HepG2 (cell line): ENCODE data around the gene SLC35G2.

Experiments used
- DMAP1 ChIP-seq: IDR thresholded peaks from 2 replicates; pipeline ENCODE4 v1.6.1; 2016
- MEIS2 ChIP-seq: sonication (generic); formaldehyde crosslinking; IDR thresholded peaks from 2 replicates; pipeline ENCODE4 v1.9.0; 2021; ENCODE audit warnings: mild to moderate bottlenecking, missing genetic modification reagents
- ZNF180 ChIP-seq: sonication (generic); formaldehyde crosslinking; IDR thresholded peaks from 2 replicates; pipeline ENCODE4 v1.4.0; 2020; ENCODE audit warnings: low read depth, missing genetic modification reagents, borderline replicate concordance

GRCh38 chr3:136772709-136773108, 46.2 kb upstream of the SLC35G2 start:
- TF ChIP-seq DMAP1 (CRISPR knock-in tag) (no peak), ZNF180 (CRISPR knock-in tag) (no peak), MEIS2 (CRISPR knock-in tag) (no peak)
